Breast epithelium (tissue), 3 donors: Measurements from ENCODE around the gene COL25A1.

Experiments used
- CTCF ChIP-seq, 3 donors: fragments of 450-650 bp; IDR thresholded peaks; one replicate each; pipeline ENCODE4 v1.5.1; 2016 to 2017; ENCODE audit warnings: antibody characterized with exemption in 3 of 3, mild to moderate bottlenecking in 3 of 3, moderate library complexity in 3 of 3
- POLR2AphosphoS5 ChIP-seq, 3 donors: sonication (generic); formaldehyde crosslinking; IDR thresholded peaks; one replicate each; pipeline ENCODE4 v1.6.1; 2017; ENCODE audit warnings: antibody characterized with exemption in 3 of 3

- TF ChIP-seq CTCF (IDR thresholded peaks at IDR 0.05): no peak
- no peak for TF ChIP-seq POLR2AphosphoS5 (IDR thresholded peaks at IDR 0.05)
These were observed 218.5 kb downstream of the COL25A1 start for GRCh38 chr4:109083911-109084310.
